ENCODE data around the gene PASD1.
"Not testable (repeated sequence)": the region's sequence is repeated elsewhere in the genome, so short reads cannot be mapped to it uniquely, and the experiment has no call there.

The PASD1 gene

DNA sequence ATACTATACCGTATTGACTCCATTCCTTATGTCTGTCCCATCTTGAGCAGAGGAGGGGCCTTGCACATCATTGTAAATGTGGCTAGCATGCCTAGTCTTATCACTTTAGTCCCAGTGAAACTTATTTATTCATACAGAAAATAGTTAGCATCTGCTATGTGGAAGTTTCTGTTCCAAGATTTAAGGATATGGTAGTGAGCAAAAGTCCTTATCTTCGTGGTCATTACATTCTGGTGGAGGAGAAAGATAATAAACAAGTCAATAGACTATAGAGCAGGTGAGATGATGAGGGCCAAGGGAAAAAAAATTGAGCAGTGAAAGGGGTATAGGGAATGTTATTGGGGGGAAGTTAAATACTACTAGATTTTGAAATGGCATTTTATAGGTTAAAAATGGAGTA is 68.3 kb downstream of the PASD1 start:
- peak; percentile 0 for DNase-seq

DNA sequence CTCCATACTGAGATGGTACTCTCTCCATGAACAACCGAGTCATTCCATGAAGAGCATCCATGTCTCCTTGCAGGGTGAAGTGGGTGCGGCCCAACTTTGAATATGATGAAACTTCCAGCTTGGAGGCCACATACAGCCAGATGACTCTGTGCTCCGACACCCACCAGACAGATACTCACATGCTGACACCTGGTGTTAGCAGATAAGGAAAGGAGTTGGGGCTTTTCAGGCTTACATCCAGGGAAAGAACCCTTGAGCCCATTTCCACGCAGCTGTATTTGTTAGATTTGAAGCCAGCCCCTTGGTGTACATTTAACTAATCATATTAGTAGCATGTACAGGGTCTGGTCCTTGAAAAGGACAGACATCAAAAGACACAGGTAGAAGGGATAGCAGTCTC is 69.7 kb downstream of the PASD1 start:
- peak; percentile 45 for DNase-seq

DNA sequence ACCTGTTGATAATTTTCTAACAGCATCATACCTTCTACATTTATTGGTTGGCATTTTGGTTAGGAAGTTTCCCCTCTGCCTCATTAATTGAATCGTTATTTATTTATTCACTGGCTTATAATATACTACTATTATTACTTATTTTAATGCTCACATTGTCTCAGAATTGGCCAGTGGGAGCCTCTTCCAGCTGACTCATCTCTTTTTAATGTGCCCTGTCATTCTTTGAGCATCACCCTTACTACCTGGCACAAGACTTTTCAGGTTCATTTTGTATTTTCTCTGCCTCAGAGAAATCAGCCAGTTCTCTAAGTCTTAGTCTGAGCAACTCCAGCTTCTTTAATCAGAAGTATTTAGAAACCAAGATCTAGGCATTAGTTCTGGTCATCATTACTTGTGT is 71.5 kb downstream of the PASD1 start:
- no peak for DNase-seq

DNA sequence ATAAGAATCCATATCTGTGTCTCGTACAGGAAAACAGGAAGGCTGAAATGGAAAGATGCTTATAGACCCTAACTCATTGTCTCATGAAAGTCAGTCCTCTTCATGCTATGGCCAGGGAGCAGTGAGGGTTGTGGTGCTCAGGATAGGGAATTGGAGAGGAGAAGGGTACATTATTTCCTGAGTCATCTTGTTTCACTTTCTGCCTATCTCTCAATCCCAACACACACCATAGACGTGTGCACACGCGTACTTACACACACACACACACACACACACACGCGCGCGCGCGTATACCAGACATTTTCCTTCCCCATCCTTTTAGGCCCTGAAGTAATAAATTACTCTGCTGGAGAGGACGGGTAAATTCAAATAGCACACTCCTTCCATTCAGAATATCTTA is 78.1 kb downstream of the PASD1 start:
- no peak for DNase-seq

DNA sequence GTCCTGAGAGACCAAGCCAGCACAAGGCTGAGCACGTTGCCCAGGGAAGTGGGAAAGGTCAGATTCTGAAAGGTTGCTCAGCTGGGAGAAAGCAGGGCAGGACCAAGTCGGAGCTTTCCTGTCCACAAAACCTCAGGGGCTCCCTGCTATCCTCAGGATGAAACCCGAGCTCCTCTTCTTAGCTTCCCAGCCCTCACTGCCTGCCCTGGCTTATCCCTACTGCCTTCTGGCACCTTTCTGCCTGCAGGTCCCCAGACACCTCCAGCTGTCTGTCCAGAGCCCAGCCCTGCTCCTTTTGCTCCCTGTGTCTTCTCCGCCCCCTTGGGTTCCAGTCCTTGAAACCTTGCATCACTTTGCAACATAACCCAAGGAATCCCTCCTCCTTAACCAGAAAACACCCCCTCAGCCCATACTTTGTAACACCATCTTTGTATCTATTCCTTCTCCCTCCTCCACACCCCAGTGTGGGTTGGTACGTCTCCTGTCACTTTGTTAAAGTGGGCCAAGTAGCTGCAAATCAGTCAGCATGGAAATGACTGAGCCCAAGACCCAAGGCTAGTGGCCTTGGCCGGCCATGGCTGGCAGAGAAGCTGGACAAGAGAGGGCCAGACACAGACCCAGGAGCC is 111.8 kb downstream of the PASD1 start:
- DNase-seq: no peak

DNA sequence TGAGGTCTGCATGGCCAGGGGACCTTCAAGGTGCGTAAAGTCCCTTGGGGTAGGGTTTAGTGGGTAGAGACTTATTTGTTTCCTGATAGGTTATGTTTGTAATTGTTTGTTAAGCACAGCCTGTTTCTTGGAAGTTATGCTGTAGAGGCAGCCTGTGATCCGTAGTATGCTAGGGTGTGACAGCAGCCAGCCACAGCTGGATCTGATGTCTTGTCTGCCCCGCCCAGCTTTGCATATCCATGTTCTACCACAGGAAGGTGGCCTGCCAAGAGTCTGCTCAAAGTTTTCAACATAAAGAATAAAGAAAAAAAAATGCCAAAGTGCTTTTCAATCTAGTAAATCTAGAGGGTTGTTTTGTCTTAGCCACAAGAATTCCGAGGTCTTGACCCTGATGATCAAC is 112.7 kb downstream of the PASD1 start:
- DNase-seq: peak; percentile 18

DNA sequence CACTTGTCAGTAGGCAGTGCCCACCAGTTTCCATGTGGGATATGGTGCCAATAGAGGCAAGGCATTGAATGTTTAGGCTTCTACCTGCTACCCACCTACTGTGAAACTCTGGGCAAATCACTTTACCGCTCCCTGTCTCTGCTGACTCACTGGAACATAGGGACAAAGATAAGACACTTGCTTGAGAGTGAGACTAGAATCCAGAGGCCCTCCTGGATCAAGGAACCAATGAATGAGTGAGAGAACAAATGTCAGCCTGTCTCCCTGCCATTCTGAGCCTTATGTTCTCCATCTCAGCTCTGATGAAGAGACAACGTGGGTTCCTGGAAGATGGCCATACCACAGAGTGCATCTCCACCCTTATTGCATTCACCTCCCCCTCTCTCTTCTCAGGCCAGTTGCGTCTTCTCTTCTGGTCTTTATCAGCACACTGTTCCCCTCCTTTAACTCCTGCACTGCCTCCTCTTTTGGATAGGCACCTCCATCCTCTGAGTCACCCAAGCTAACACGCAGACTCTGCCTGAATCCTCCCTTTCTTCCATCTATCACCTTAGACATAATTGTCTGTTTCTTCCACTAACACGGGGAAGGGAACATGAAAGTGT is 116.4 kb downstream of the PASD1 start:
- DNase-seq: peak; percentile 61

DNA sequence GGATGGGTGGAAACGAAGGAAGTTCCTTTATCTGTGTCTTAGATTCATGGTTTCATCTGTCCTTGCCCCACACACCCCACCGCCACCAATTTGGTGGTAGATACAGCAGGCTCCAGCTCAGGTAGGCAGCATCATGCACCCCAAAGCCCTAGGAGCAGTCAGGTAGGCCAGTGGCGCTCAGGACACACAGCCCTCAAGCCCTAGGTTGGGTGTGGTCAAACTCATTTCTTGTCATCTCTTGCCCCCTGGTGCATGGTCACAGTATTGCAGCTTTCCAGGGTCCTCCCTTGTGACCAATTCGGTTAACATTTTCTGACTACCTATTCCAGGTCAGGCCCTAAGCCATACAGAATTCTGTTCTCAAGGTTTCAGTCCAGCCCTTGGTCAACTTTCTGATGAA is 117.3 kb downstream of the PASD1 start:
- DNase-seq: peak; percentile 69

DNA sequence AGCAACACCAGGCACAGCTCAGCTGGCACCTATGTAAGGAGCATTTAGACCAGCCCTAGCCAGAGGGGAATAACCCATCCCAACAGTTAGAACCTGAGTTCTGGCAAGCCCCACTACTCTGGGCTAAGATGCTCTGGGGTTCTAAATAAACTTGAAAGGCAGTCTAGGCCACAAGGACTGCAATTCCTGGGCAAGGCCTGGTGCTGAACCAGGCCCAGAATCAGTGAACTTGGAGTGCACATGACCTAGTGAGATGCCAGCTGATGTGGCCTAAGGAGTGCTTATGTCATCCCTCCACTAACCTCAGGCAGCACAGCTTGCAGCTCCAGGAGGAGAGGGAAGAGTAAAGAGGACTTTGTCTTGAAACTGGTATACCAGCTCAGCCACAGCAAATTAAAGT is 124.2 kb downstream of the PASD1 start:
- DNase-seq: no peak

DNA sequence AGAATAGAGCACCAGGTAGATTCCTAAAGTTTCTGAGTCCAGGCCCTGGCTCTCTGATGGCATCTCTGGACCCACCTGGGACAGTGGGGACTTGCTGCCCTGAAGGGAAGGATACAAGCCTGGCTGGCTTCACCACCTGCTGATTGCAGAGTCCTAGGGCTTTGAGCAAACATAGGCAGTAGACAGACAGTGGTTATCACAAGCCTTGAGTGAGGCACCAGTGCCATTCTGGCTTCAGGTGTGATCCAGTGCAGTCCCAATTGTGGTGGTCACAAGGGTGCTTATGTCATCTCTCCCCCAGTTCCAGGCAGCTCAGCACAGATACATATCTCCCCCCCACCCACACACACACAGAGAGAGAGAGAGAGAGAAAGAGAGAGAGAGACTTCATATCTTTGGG is 125.2 kb downstream of the PASD1 start:
- DNase-seq: no peak

DNA sequence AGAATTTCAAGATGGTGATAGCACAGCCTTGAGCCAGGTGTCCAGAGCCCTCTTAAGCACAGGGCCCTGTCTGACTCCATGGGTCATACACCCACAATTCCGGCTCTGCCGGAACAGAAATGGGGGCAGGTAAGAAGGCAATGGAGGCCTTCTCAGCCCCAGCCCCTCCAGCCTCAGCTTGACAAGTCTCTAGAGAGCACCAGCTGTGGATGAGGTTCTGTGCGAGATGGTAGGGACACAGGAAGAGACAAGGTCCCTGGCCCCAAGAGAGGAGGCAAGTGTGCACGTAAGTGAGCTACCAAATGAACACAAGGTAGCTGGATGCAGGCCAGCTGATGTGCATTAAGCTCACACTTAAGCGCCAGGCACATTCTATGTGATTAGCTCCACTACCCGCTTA is 129.3 kb downstream of the PASD1 start:
- DNase-seq: no peak

DNA sequence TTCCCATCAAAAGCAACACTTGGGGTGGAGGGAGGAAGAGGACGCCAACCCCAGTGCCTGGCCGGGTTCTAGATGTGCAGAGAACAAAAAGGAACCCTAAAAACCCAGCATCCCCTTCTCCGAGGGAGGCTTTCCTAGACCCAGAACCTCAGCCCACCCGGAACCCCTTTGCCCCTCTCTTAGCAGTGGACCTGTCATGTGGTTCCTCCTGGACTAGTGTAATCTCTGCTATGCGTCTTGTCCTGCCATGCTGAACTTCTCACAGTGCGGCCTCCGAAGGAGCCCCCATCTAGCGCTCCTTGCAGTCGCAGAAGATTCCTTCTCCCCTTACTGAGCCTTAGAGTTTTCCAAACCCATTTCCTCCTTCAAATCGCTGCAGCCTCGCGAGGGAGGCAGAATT is 130.6 kb downstream of the PASD1 start:
- DNase-seq: no peak

DNA sequence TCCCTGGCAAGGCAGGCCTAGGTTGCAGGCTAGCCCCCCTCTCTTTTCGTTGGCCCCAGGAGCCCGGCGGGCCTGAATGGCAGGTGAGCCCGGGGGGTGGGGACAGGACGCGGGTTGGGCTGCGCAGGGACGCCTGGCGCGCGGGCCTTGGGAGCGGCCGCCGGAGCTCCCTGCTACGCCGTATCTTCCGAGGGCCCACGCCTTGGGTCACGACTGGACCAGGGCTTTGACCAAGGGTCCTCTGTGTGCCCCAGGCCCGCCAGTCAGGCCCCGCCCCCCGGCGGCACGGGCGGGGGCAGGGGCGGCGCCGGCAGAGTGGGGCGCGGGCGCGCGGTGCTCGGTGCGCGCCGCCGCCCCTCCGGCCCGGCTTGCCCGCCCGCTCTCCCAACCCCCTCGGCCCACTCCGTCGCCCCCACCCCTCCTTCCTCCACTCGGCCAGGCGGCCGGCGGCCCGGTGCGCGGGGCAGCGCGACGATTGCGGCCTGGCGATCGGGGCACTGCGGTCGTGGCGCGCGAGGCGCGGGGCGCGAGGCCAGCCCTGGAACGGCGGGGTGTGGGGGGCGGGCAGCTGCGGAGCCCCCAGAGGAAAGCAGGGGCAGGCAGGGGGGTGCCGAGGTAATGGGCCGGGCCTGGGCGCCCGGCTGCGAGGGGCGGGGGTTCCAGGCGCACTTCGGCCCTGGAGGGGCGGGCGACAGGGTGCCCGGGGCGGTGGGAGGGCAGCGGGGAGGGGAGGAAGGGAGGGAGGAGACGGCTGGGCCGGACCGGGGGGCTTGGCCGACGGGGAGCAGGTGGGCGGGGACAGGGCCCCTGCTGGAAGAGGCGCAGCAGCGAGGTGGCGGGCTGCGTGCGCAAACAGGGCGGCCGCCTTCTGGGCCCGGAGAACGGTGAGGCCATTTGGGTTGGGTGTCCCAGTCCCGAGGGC is 131.4 kb downstream of the PASD1 start, which contains the start of gene PRRG3:
Gene PRRG3, plus strand, starts transcription at position 798 of the 922 bp plus-strand sequence. CDS start 3,357 bp downstream, outside the sequence.
- no peak for DNase-seq

DNA sequence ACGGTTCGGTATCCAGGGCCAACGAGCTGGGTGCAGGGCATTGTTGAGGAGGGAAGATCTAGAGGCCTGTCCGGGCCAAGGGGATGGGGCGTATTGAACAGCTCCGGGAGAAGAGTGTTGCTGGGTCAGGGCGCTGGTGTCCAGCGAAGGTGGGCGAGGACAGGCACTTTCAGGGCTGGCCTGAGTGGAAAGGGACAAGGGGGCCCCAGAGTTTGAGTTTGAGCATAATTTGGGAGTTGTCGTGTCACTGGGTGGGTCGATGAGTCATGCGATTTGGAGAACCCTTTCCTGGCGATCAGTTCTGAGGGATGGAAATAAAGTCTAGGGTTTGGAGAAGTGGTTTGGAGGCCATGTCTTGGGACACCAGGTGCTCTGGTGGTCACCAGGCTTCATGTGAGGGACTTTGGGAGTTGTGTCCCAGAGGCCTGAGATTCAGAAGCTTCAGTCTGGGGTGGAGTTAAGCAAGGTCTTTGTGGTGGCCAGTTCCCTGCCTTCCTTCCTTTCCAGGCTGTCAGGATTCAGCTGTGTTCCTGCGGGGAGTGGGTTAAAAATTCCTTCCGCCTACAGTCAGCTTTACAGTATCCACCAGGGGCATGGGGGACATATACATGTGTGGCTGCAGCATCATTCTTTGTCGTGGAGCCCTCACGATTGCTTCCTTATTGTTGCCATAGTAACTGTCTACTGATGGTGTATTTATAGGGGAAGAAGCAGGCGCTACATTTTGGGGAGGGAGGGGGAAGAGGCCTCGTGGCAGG is 132.3 kb downstream of the PASD1 start:
- DNase-seq: no peak

DNA sequence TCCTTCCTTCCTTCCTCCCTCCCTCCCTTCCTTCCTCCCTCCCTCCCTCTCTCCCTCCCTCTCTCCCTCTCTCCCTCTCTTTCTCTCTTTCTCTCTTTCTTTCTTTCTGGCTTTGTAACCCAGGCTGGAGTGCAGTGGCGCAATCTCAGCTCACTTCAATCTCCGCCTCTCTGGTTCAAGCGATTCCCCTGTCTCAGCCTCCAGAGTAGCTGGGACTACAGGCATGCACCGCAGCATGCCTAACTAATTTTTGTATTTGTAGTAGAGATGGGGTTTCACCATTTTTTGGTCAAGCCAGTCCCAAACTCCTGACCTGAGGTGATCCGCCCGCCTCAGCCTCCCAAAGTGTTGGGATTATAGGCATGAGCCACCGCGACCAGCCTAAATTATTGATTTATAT is 133.6 kb downstream of the PASD1 start:
- DNase-seq: not testable (repeated sequence)

DNA sequence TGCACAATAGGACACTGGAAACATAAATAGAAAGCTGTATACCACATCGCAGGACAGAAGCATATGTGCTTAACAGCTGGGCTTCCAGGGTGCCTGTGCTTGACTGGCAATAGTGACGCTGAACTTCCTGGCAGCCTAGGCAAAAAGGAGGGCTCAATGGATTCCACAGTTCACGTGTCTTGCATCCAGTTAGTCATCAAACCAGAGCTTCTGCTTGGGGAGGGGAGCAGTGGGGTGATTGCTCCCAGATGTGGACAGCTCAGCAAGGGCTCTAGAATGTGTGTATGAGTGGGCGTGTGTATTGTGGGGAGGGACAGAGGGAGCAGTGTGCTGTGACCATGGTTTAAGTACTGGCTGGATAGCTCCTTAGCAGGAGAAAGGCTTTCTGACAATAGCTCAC is 134.0 kb downstream of the PASD1 start:
- no peak for DNase-seq

DNA sequence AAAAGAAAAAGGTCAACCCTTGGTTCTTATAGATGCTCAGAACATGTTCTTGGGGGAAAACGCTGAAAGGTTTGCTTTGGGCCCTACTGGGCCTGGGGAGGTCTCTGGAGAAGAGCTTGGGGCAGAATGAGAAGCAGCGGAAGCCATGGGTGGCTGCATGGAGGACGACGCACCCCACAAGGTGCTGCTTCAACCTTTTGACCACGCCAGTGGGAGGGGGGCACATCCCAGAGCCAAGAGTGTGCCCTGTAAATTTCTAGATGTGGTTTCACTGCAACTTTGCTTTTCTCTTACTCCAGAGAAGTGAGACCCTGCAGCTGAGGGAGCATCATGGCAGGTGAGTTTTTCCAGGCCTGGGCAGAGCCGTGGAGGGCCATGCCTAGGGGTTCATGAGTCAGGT is 135.0 kb downstream of the PASD1 start:
- no peak for DNase-seq

DNA sequence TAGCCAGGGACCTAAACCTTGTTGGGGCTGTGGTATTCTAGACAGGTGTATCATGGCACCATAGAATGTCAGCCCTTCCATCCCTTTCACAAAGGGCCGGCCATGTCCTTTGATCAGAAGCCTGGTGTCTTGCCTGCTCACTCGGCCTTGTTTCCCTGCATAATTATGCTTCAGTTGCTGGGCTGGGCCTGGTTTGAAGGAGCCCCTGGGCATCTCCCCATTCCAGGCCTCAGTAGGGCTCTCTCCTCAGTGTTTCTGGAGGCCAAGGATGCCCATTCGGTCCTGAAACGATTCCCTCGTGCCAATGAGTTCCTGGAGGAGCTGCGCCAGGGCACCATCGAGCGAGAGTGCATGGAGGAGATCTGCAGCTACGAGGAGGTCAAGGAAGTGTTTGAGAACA is 136.3 kb downstream of the PASD1 start:
- DNase-seq: no peak

DNA sequence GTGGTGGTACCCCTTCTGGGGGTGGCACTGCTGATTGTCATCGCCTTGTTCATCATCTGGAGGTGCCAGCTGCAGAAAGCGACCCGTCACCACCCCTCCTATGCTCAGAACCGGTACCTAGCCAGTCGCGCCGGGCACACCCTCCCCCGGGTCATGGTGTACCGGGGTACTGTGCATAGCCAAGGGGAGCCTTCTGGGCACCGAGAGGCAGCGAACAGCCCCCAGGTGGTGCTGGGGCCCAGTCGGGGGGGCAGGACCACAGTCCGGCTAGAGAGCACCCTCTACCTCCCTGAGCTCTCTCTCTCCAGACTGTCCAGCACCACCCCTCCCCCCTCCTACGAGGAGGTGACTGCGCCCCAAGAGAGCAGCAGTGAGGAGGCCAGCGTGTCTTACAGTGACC is 137.1 kb downstream of the PASD1 start:
- DNase-seq: no peak

DNA sequence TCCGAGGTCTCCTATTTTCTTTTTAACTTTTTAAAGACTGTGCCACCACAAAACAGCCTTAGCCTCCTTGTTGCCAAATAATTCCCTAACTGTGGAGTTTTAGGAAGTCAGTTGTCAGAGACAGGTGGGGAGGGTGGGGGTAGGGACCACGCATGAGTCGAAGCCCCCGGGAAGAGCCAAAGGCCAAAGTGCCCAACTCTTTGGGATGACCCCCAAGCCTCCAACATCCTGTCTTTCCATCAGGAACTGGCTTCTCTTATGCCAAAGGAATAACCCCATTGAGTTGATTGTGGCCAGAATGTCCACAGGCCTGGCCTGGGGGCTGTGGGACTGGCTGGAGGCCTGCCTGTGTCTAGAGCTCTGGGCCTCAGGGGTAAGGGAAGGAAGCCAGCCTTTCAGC is 137.6 kb downstream of the PASD1 start:
- DNase-seq: no peak

DNA sequence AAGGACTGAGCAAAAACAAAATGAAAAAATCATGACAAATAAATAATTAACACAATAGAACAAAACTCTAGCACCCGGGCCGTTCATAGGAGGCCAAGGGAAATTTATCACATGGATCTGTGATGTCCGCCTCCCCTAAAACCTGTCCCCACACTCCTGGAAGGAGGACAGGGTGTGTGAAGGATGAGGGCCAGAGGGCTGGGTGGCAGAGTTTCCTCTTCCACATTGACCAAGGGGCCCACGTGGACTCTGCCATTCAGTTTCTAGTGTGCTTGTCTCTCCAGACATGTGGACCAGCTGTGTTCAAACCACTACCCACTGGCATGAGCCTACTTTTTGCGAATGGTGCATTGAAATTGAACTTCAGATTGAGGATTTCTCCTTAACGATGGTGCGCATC is 138.1 kb downstream of the PASD1 start:
- no peak for DNase-seq

DNA sequence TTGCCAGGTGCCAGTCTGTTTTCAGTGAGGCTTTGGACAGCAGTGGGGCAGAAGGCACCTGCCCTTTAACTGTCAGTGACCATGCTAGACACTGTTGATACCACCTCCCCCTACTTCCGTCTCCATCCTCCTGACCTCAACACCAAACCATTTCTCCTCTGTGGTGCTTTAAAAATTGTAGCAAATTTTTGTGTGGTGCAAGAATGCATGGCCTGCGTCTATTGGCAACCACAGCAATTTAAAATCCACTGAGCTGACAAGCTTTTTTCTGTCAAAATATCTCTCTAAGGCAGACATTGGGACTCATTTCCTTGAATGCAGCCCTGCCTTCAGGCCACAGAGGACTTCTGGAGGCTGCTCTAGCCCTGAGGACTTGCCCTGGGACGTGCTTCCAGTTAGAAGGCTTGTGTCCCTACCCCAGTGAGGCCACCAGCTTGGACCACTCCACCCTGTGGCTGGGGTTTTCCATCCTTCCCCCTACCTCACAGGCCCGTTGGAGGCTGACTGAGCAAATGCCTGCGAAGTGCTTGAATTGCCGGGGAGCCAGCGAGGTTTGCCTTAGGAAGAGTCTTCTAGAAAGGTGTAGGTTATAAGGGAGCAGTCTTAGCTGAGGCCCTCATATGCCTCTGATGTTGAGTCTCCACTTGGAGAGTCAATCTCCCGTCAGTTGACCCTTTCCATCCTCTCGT is 138.7 kb downstream of the PASD1 start:
- DNase-seq: no peak
